ENCODE results near the gene KDF1.

Gene KDF1

GRCh38 chr1:26900815-26901511, 59.3 kb downstream of the KDF1 start:
- peak overlapping the region; percentile 98 for H3K4me3 ChIP-seq (ENCODE audit: low read depth, low read length)
- ChIA-PET CTCF (interaction anchor here (0.8 to 5.4 kb wide), 2 partner anchors 13 to 97 kb away, joined by 3 to 32 read pairs; no protein-coding TSS in a partner anchor), POLR2A (interaction anchor here (0.8 to 4.5 kb wide), 5 partner anchors 12 to 349 kb away, joined by 3 to 42 read pairs (median 5); partner anchors contain the start of genes GPN2 and TRNP1)
- no peak for DNase-seq (ENCODE audit: low read depth, low spot score)
- TF ChIP-seq CTCF (IDR thresholded peaks at IDR 0.05; ENCODE audit: insufficient read depth, low read length, missing control alignments): no peak

GRCh38 chr1:26900001-26900814, 60.1 kb downstream of the KDF1 start, which contains the start of gene GPATCH3:
GPATCH3 (minus strand) TSS chr1:26900467; CDS start chr1:26900442, 25 bp downstream.
- CTCF ChIA-PET: interaction anchor here (0.8 to 5.4 kb wide), 4 partner anchors 10 to 98 kb away, joined by 3 to 32 read pairs (median 4); partner anchors contain the start of gene GPN2
- H3K4me3 ChIP-seq (ENCODE audit: low read depth, low read length): peak within 1 kb of the TSS; percentile 98
- no peak for TF ChIP-seq CTCF (IDR thresholded peaks at IDR 0.05; ENCODE audit: insufficient read depth, low read length, missing control alignments)
- POLR2A ChIA-PET: interaction anchor here (0.8 to 4.5 kb wide), 5 partner anchors 12 to 348 kb away, joined by 3 to 42 read pairs (median 5); partner anchors contain the start of genes GPN2 and TRNP1
- DNase-seq (ENCODE audit: low read depth, low spot score): peak; percentile 42
